ENCODE measurements around the gene GRM1.
A peak's percentile ranks its signal among the peaks of the same experiment; 100 is the strongest.

The GRM1 gene

DNA sequence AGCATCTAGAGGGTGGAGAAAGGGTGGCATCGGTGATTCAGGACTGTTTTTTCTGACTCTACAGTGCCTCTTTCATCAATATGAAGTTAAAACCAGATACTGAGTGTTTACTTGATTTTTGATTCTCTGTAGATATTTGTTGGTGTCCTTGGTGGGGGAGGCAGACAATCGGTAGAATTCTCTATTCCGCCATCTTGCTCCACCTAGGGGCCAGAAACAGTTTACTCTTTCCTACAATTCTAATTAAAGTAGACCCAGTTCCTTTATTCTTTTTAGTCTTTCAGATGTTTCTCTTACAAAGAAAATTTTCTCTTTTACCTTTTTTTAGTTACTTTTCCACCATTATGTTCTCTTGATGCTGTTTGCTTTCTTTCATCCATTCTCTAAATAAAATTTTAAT, 352.6 kb downstream of the GRM1 start:
- Histone ChIP-seq H3K27ac (ENCODE audit: poor library complexity, severe bottlenecking) (no peak overlapping the region), H3K36me3 (ENCODE audit: low read depth) (no peaks in the 10 kb centered on the region), H3K4me1 (ENCODE audit: insufficient read depth, poor library complexity, severe bottlenecking) (no peaks in the 10 kb centered on the region), H3K4me3 (ENCODE audit: severe bottlenecking) (no peak overlapping the region), H3K9me3 (ENCODE audit: severe bottlenecking) (no peaks in the 10 kb centered on the region), H3K27me3 (ENCODE audit: insufficient read depth, poor library complexity, severe bottlenecking) (no peaks in the 10 kb centered on the region)
- DNase-seq (ENCODE audit: low spot score) (no peak), ATAC-seq (ENCODE audit: low read depth) (no peak)
- TF ChIP-seq, protein P1, sequence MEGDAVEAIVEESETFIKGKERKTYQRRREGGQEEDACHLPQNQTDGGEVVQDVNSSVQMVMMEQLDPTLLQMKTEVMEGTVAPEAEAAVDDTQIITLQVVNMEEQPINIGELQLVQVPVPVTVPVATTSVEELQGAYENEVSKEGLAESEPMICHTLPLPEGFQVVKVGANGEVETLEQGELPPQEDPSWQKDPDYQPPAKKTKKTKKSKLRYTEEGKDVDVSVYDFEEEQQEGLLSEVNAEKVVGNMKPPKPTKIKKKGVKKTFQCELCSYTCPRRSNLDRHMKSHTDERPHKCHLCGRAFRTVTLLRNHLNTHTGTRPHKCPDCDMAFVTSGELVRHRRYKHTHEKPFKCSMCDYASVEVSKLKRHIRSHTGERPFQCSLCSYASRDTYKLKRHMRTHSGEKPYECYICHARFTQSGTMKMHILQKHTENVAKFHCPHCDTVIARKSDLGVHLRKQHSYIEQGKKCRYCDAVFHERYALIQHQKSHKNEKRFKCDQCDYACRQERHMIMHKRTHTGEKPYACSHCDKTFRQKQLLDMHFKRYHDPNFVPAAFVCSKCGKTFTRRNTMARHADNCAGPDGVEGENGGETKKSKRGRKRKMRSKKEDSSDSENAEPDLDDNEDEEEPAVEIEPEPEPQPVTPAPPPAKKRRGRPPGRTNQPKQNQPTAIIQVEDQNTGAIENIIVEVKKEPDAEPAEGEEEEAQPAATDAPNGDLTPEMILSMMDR (IDR thresholded peaks at IDR 0.05; ENCODE audit: poor library complexity, severe bottlenecking), result peak; percentile 38

DNA sequence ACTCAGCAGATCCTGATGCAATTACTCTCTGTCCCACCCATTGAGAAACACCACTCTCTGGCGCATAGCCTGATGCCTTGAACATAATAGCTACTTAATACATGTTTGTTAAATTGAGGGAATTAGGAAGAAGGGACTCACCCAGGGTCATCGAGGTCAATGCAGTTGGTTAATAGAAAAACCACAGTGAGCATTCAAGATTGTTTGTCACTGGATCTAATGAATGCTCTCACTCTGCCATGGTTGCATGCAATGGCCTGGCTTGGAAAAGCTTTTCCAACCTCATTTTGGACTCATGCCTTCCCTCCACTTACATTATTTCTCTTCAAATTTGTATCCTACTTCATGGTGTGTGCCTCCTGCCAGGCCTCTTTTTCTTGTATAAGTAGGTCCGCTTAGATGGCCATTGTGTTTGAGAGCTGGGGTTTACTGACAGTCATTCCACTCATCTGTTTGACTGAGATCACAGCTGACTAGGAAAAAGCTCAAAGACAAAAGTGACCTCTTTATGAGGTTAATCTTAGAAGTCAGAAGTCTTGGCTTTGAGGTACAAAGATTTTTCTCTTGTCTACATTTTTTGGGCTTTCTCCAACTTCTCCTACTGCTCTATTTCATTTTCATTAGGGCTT, 360.0 kb downstream of the GRM1 start:
- no peaks in the 10 kb centered on the region for H3K36me3 ChIP-seq (ENCODE audit: low read depth)
- no peaks in the 10 kb centered on the region for H3K9me3 ChIP-seq (ENCODE audit: severe bottlenecking)
- no peaks in the 10 kb centered on the region for H3K4me1 ChIP-seq (ENCODE audit: insufficient read depth, poor library complexity, severe bottlenecking)
- H3K4me3 ChIP-seq (ENCODE audit: severe bottlenecking), result no peak overlapping the region
- DNase-seq (ENCODE audit: low spot score) (no peak), ATAC-seq (ENCODE audit: low read depth) (no peak)
- no peaks in the 10 kb centered on the region for H3K27me3 ChIP-seq (ENCODE audit: insufficient read depth, poor library complexity, severe bottlenecking)
- TF ChIP-seq, protein P1 (IDR thresholded peaks at IDR 0.05; ENCODE audit: poor library complexity, severe bottlenecking), result no peak
- no peak overlapping the region for H3K27ac ChIP-seq (ENCODE audit: poor library complexity, severe bottlenecking)

DNA sequence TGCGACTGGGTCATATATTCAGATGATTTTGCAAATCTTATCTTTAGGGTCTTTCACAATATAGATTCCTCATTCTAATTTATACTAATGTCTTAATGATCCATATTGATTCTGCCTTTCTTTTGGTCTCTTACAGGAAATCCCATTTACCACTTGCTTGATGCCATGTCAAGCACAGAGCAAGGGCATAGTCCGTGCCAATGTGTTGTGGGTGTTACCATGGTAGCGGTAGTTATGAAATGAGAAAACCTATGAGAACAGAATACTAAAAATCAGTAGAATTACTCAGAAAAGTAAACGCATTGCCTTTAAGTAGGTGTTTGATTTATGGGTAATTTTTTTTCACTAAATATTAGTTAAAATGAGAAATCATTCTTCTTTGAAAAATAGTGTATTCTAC, 360.9 kb downstream of the GRM1 start:
- ATAC-seq (ENCODE audit: low read depth) (no peak), DNase-seq (ENCODE audit: low spot score) (no peak)
- TF ChIP-seq, protein P1 (IDR thresholded peaks at IDR 0.05; ENCODE audit: poor library complexity, severe bottlenecking), result no peak
- no peaks in the 10 kb centered on the region for H3K4me1 ChIP-seq (ENCODE audit: insufficient read depth, poor library complexity, severe bottlenecking)
- no peaks in the 10 kb centered on the region for H3K36me3 ChIP-seq (ENCODE audit: low read depth)
- H3K27me3 ChIP-seq (ENCODE audit: insufficient read depth, poor library complexity, severe bottlenecking), result no peaks in the 10 kb centered on the region
- no peaks in the 10 kb centered on the region for H3K9me3 ChIP-seq (ENCODE audit: severe bottlenecking)
- no peak overlapping the region for H3K27ac ChIP-seq (ENCODE audit: poor library complexity, severe bottlenecking)
- no peak overlapping the region for H3K4me3 ChIP-seq (ENCODE audit: severe bottlenecking)

DNA sequence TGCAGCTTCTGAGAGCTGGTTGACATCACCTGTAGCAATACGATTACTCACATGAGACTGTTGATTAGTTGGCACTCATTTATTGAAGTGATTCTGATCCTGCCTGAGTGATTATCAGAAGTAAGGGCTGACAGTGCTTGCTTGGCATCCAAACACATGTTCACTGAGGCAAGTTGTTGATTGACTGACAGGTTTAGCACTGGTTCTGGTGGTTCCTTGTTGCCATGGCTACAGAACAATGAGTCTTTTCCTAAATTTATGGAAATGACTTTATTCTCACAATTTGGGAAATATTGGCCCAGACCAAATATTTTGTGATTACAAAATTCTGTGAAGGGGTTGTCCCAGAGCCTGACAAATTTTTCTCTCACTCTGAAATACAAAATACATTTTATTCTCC, 368.8 kb downstream of the GRM1 start:
- H3K4me1 ChIP-seq (ENCODE audit: insufficient read depth, poor library complexity, severe bottlenecking), result no peaks in the 10 kb centered on the region
- peaks cover 3% of the 10 kb centered on the region for H3K27me3 ChIP-seq (ENCODE audit: insufficient read depth, poor library complexity, severe bottlenecking)
- TF ChIP-seq, protein P1 (IDR thresholded peaks at IDR 0.05; ENCODE audit: poor library complexity, severe bottlenecking), result no peak
- no peaks in the 10 kb centered on the region for H3K36me3 ChIP-seq (ENCODE audit: low read depth)
- no peak for ATAC-seq (ENCODE audit: low read depth)
- no peak overlapping the region for H3K4me3 ChIP-seq (ENCODE audit: severe bottlenecking)
- no peak for DNase-seq (ENCODE audit: low spot score)
- H3K27ac ChIP-seq (ENCODE audit: poor library complexity, severe bottlenecking), result no peak overlapping the region
- no peaks in the 10 kb centered on the region for H3K9me3 ChIP-seq (ENCODE audit: severe bottlenecking)

DNA sequence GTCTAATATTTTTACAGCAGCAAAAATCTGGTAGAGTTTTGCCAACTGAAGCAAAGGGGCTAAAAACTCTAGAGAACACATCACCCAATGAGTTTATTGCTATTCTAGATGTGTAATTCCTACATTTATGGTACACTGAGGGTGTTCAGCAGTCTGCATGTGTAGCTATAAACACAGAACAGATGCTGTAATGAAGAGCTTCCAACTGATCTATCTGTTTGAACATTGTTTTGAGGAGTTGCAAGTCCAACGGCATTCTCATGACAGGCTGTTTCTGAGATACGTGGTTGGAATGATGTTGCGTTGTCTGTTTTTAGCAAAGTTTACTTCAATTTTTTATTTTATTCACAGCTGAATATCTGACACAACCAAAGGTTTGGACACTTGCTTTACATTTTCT, 373.6 kb downstream of the GRM1 start:
- H3K27me3 ChIP-seq (ENCODE audit: insufficient read depth, poor library complexity, severe bottlenecking), result no peaks in the 10 kb centered on the region
- no peak for ATAC-seq (ENCODE audit: low read depth)
- no peaks in the 10 kb centered on the region for H3K9me3 ChIP-seq (ENCODE audit: severe bottlenecking)
- no peaks in the 10 kb centered on the region for H3K4me1 ChIP-seq (ENCODE audit: insufficient read depth, poor library complexity, severe bottlenecking)
- no peaks in the 10 kb centered on the region for H3K36me3 ChIP-seq (ENCODE audit: low read depth)
- TF ChIP-seq, protein P1 (IDR thresholded peaks at IDR 0.05; ENCODE audit: poor library complexity, severe bottlenecking), result no peak
- no peak for DNase-seq (ENCODE audit: low spot score)
- H3K4me3 ChIP-seq (ENCODE audit: severe bottlenecking), result no peak overlapping the region
- no peak overlapping the region for H3K27ac ChIP-seq (ENCODE audit: poor library complexity, severe bottlenecking)

Data from RWPE2 (cell line).